Measurements from ENCODE around the gene SOWAHA. TPM values are rescaled to one million over a fixed set of nuclear protein-coding genes. Genes with fewer than 3 reads are reported as not detected.

Gene SOWAHA
- total and polyA plus RNA-seq, 2 donors (not counting 3 experiments of a cell fraction or from before 2014, with no cell fraction given), result not detected

DNA sequence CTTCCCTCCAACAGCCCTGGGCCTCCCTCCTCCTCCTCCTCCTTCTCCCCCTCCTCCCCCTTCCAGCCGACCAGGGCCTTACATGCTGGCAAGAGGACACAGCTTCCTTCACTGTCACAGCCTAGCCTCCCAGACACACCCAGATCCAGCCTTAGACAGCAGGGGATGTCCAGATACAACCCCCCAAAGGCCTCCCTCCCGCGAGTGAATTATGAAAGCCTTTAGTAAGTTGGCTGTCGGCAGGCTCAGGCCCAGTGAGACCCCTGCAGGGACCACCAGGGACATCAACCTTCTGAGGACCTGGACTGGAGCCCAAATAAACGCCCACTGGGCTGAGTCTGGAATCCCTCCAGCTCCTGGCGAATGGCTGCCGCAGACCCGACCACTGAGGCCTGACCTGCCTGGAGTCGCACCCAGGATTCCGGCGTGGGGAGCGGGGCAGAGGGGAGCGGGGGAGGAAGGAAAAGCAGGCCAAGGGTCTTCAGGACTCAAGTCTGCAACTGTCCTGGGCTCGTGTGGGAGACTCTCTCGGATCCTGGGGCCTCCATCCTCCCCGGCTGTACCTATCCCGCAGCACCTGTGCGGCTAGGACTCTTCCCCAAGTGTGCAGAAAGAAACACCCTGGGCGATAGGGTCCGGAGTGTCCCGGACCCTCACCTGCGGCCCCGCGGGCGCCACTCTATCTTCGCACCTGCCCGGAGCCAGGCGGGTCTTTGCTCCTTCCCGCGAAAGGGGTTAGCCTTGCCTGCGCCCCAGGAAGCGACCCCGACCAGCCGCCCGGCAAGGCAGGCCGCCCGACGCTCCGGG is 36.8 kb upstream of the SOWAHA start:
- no peaks in the 10 kb centered on the region for H3K27me3 ChIP-seq (ENCODE audit: control insufficient read depth in 2 of 2, insufficient read depth in 2 of 2, low read length in 2 of 2)
- peak overlapping the region; percentile 60 for H3K9ac ChIP-seq (replicated peaks; ENCODE audit: extremely low read depth, insufficient read depth, low read length)
- no TSS peak for BruUV-seq (replicated peaks)
- CTCF ChIA-PET, result interaction anchor here (0.9 to 3.0 kb wide), 7 partner anchors 21 to 390 kb away, joined by 3 to 19 read pairs (median 4); partner anchors contain the start of gene CCNI2
- peak in 1 of 2 donors; percentile 9 for TF ChIP-seq CTCF (IDR thresholded peaks at IDR 0.05; ENCODE audit: extremely low read depth in 1 of 2, insufficient read depth in 1 of 2, low read depth in 1 of 2, low read length in 2 of 2)
- peak; percentile 24 for TF ChIP-seq POLR2A (IDR thresholded peaks at IDR 0.05; ENCODE audit: low read depth, low read length)
- TF ChIP-seq GATA2 (IDR thresholded peaks at IDR 0.05; ENCODE audit: insufficient read depth, insufficient read length, low read depth, low read length), result no peak
- no peak for TF ChIP-seq POLR2AphosphoS5 (IDR thresholded peaks at IDR 0.05; ENCODE audit: insufficient read depth, low read depth, low read length)
- no peaks in the 10 kb centered on the region for H3K9me1 ChIP-seq (replicated peaks; ENCODE audit: control insufficient read depth, extremely low read depth, insufficient read depth, low read length)
- H4K20me1 ChIP-seq (replicated peaks; ENCODE audit: control insufficient read depth, extremely low read depth, insufficient read depth, low read length), result no peaks in the 10 kb centered on the region
- peak overlapping the region; percentile 39 to 75 (median 62) for H3K4me3 ChIP-seq (replicated peaks in 1 of 3; ENCODE audit: insufficient read depth in 1 of 3, low read depth in 1 of 3, low read length in 3 of 3)
- H3K36me3 ChIP-seq (ENCODE audit: control insufficient read depth in 2 of 2, extremely low read depth in 1 of 2, insufficient read depth in 2 of 2, low read length in 2 of 2), result no peaks in the 10 kb centered on the region
- H3K27ac ChIP-seq (ENCODE audit: insufficient read depth, low read depth, low read length), result no peak overlapping the region
- H2AFZ ChIP-seq (ENCODE audit: low read depth, low read length), result peak overlapping the region; percentile 3
- intact Hi-C loops (cut with micrococcal nuclease) (loop anchor here (2.0 kb wide), 1 partner anchor 44 kb away; no protein-coding TSS in a partner anchor), dilution Hi-C loops (cut with MboI; ENCODE audit: extremely low pct_ligation_motif_present, low sequenced_read_pairs) (no loop called here)
- DNase-seq (ENCODE audit: low read depth, low spot score), result peak; percentile 37
- peak overlapping the region; percentile 72 for H3K4me2 ChIP-seq (ENCODE audit: insufficient read depth, low read length)
- POLR2A ChIA-PET, result no interaction called here
- no peaks in the 10 kb centered on the region for H3K9me3 ChIP-seq (replicated peaks; ENCODE audit: control insufficient read depth, insufficient read depth, low read length)
- peaks cover 41% of the 10 kb centered on the region for H3K79me2 ChIP-seq (ENCODE audit: control insufficient read depth, insufficient read depth, low read length)
- H3K4me1 ChIP-seq (ENCODE audit: control insufficient read depth, extremely low read depth, insufficient read depth, low read length), result peaks cover 21% of the 10 kb centered on the region
- peak; percentile 66 for FAIRE-seq

DNA sequence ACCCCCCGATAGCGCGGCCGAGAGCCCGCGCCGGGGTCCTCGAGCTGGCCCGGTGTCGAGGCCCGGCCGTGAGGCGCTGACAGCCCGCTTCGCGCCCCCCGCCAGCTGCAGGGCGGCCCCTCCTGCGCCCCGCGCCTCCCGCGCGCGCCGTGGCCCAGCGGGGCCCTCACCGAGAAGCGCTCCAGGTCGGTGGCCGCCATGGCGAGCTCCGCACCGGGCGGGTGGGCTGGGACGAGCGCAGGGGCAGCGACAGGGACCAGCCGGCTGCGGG is 36.2 kb upstream of the SOWAHA start:
- peak overlapping the region; percentile 72 for H3K4me2 ChIP-seq (ENCODE audit: insufficient read depth, low read length)
- POLR2A ChIA-PET, result no interaction called here
- intact Hi-C loops (cut with micrococcal nuclease), result loop anchor here (2.0 kb wide), 1 partner anchor 44 kb away; no protein-coding TSS in a partner anchor
- H3K27ac ChIP-seq (ENCODE audit: insufficient read depth, low read depth, low read length), result no peak overlapping the region
- H3K36me3 ChIP-seq (ENCODE audit: control insufficient read depth in 2 of 2, extremely low read depth in 1 of 2, insufficient read depth in 2 of 2, low read length in 2 of 2), result no peaks in the 10 kb centered on the region
- H2AFZ ChIP-seq (ENCODE audit: low read depth, low read length), result peak overlapping the region; percentile 3
- H3K27me3 ChIP-seq (ENCODE audit: control insufficient read depth in 2 of 2, insufficient read depth in 2 of 2, low read length in 2 of 2), result no peaks in the 10 kb centered on the region
- H3K4me1 ChIP-seq (ENCODE audit: control insufficient read depth, extremely low read depth, insufficient read depth, low read length), result peaks cover 22% of the 10 kb centered on the region
- H3K9me1 ChIP-seq (replicated peaks; ENCODE audit: control insufficient read depth, extremely low read depth, insufficient read depth, low read length), result no peaks in the 10 kb centered on the region
- CTCF ChIA-PET, result interaction anchor here (0.7 to 3.0 kb wide), 5 partner anchors 10 to 43 kb away, joined by 3 to 19 read pairs (median 5); partner anchors contain the start of gene CCNI2
- H3K4me3 ChIP-seq (replicated peaks in 1 of 3; ENCODE audit: insufficient read depth in 1 of 3, low read depth in 1 of 3, low read length in 3 of 3), result peak overlapping the region; percentile 39 to 75 (median 62)
- H4K20me1 ChIP-seq (replicated peaks; ENCODE audit: control insufficient read depth, extremely low read depth, insufficient read depth, low read length), result no peaks in the 10 kb centered on the region
- peak overlapping the region; percentile 60 for H3K9ac ChIP-seq (replicated peaks; ENCODE audit: extremely low read depth, insufficient read depth, low read length)
- no peaks in the 10 kb centered on the region for H3K9me3 ChIP-seq (replicated peaks; ENCODE audit: control insufficient read depth, insufficient read depth, low read length)
- no peak for FAIRE-seq
- peaks cover 36% of the 10 kb centered on the region for H3K79me2 ChIP-seq (ENCODE audit: control insufficient read depth, insufficient read depth, low read length)
- no TSS peak for BruUV-seq (replicated peaks)
- TF ChIP-seq, protein P1, sequence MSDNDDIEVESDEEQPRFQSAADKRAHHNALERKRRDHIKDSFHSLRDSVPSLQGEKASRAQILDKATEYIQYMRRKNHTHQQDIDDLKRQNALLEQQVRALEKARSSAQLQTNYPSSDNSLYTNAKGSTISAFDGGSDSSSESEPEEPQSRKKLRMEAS (IDR thresholded peaks at IDR 0.05; ENCODE audit: insufficient read depth, insufficient read length), result no peak
- TF ChIP-seq GATA2 (IDR thresholded peaks at IDR 0.05; ENCODE audit: insufficient read depth, insufficient read length, low read depth, low read length), result no peak
- TF ChIP-seq MYC (IDR thresholded peaks at IDR 0.05; ENCODE audit: low read depth, low read length), result no peak
- TF ChIP-seq POLR2A (IDR thresholded peaks at IDR 0.05; ENCODE audit: low read depth, low read length), result no peak
- no peak for TF ChIP-seq POLR2AphosphoS5 (IDR thresholded peaks at IDR 0.05; ENCODE audit: insufficient read depth, low read depth, low read length)
- no peak for TF ChIP-seq JUN (IDR thresholded peaks at IDR 0.05; ENCODE audit: borderline replicate concordance, insufficient read depth, insufficient read length, low read depth)
- dilution Hi-C loops (cut with MboI; ENCODE audit: extremely low pct_ligation_motif_present, low sequenced_read_pairs), result no loop called here
- no peak for DNase-seq (ENCODE audit: low read depth, low spot score)

Measured in endothelial cell of umbilical vein (primary cell).